Activated CD8-positive, alpha-beta memory T cell treated with anti-CD3 and anti-CD28 coated beads for 24 hours (primary cell): ENCODE measurements around the gene NR1H2.
"Not testable (repeated sequence)": the region's sequence is repeated elsewhere in the genome, so short reads cannot be mapped to it uniquely, and the experiment has no call there.

Source experiments
- DNase-seq: peaks from one replicate; pipeline ENCODE4 v3.0.0-alpha.2; 2020

The NR1H2 gene

DNA sequence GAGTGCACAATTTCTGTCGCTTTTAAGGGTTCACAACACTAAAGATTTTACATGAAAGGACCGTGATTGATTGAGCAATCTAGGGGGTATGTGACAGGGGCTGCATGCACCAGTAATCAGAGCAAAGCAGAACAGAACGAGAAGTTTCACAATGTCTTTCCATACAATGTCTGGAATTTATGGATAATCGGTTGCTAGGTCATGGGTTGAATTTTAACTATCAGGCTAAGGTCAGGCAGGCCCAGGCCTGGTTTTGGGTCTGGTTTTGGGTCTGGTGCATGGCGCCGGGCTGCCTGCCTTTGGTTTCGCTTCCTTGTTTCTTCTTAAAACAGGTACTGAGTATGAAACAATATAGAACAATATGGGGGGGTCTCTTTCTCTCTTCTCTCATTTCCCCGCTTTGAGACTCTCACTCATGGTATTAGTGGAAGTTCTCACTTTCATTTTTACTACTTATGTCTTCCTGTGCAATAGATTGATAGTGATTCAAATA is 29.1 kb upstream of the NR1H2 start:
- DNase-seq, result not testable (repeated sequence)

DNA sequence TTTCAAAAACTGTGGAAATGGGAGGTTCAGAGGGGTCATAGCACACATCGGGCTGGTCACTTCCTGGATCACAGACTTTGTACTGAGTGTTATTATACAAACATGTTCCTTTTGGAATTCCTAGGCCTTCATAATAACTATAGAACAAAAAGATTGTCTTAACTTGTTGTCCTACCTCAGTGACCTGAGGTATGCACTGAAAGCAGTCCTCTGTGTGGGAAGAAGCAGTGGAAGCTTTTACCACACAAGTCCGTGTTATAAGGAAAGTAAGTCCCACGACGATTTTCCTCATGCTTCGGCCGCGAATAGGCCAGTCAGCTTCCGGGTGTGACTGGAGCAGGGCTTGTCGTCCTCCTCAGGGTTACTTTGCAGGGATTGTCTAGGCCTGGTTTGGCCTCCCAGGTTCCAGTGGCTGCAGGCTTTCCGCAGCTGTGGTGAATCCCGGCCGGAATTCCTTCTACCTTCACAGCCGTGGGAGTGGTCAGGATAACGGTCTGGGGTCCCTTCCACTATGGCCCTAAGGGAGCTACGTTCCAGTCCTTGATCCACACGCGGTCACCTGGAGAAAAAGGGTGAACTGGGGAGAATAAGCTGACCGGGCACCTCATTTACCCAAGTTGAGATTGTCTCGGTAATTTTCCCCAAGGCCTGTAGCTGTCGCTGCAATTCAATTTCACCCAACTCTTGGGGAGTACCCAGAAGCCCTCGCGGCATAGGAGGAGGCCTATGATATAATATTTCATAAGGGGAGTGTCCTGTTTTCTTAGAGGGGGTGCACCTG is 26.8 kb upstream of the NR1H2 start:
- DNase-seq, result no peak

DNA sequence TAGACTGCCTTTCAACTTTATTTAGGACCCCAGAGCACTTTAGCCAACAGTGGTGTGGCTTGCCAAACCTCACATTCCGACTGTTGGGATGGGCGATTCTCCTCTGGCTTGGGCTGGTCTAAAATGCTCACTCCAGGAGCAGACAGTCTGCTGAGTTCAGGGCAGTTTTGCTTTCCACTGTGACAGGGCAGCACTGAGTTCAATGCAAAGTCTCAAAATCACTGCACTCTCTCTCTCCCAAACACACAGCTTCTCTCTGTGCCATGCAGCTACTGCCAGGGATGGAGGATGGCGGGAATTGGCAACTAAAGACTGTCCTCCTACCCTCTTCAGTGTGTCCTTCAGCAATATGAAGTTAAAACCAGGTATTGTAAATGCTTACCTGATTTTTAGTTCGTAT is 24.0 kb upstream of the NR1H2 start:
- DNase-seq, result no peak

DNA sequence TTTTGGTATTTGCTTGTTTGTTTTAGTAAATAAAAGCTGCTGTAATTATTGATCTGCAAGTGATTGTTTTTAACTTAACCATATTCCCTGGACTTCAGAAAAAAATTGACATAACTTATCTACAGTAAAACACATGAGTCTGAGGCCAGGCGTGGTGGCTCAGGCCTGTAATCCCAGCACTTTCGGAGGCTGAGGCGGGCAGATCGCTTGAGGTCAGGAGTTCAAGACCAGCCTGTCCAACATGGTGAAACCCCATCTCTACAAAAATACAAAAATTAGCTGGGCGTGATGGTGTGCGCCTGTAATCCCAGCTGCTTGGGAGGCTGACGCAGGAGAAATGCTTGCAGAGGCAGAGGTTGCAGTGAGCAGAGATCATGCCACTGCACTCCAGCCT is 22.8 kb upstream of the NR1H2 start:
- DNase-seq, result not testable (repeated sequence)

DNA sequence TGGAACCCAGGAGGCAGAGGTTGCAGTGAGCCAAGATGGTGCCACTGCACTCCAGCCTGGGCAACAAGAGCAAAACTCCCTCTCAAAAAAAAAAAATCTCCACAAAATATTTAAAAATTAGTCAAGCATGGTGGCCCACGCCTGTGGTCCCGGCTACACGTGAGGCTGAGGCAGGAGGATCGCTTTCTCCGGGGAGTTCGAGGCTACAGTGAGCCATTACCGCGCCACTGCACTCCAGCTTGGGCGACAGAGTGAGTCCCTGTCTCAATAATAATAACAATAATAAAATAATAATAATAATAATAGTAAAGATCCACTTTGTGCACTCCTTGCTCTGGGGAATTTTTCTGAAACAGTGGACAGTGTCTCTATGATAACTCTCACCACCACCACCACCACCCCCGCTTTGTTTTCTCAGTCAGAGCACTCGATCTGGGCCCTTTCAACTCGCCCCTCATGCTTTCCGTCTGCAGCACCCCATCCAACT is 19.5 kb upstream of the NR1H2 start:
- DNase-seq, result no peak

DNA sequence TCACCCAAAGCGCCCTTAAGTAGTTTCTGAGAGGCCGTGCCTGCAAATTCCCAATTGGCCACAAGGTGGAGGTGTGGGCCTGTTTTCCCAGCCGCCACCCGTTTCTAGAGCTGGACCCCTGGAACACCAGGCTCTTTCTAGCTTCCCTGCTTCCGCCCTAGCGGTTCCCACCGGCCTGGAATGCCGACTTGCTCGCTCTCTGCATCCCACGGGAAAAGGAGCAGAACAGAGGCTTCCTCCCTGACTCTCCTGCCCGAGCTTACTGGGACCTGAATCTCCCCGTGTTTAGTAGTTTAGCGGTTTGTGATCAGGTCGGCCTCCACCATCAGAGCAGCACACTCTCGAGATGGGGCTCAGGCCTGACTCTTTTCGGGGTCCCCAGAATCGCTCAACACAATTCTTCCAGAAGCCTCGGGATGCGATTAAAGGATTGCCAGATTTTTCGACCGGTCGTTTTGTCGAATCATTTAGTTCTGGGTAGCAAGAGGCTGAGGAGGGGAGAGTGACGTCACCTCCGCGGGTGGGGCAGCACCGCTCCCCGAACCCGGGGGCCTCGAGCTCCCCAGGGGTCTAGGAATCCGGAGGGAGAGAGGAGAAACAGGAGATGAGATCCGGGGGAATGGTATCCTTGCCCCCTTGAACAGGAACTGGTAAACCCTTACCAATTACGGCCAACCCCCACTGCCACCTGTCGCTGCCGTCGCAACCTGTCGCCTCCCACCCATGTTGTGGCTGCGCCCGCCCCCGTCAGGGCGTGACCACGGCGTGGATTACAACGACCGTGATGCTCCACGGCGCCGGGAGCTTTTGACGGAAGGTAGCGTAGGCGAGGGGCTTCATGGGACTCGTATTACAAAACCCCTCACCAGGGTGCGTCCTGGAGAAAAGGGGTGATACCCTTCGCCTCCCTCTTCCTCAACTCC is 18.8 kb upstream of the NR1H2 start:
- peak; percentile 95 for DNase-seq

DNA sequence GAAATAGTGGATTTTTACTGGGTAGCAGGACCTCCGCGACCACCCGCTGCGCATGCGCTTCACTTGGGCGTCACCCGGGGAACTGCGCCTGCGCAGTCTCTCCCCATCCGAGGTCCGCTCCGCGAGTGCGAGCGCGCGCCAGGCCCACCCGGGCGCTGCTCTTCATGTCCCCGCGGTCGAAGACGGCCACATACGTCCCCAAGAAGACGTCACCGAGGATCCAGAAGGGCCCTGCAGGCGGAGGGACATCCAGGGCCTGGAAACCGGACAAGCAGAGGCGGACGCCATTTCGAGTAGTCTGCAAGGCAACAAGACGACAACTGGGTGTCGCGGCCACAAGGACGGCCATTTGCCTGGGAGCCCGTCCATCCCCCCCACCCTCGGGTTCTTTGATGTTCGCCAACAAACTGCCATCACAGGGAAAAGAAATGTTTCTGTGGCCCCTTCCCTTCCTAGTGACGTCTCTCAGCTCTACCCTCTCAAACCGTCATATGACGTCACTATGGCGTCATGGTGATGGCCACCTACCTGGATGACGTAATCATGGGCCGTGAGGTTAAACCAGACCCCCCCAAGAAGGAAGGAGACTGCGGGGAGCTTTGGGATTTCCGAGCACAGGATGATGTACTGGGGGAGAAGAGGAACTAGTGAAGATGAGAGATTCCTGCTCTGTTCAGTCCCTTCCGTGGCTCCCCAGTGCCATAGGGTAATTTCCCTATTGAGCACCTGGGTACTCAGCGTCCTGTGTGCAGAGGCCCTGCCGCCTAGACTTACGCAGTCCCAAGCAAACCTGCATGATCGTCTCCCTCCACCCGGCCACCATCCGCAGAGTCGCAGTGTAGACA is 17.6 kb upstream of the NR1H2 start:
- DNase-seq, result peak; percentile 92

DNA sequence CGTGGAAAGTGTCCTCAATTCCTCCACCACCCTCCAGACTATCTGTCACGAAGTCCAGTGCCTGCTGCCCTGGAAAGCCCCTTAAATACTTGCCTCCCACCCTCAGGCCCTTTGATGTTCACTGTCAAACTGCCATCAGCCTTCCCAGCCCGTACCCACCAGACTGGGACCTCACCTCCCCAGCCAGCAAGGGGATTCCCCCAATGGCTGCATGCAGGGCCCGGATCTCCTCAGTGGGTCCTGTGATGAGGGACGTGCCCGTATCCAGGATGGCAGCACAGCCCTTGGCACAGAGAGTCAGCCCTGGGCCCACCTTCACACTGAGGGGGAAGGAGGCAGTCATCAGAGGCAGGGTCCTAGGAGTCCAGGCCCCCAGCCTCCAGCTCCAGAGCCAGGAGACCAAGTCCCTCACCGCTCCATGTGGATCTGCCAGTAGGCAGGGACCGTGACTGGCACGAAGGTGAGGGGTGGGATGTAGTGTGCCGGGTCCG is 16.9 kb upstream of the NR1H2 start:
- DNase-seq, result no peak

DNA sequence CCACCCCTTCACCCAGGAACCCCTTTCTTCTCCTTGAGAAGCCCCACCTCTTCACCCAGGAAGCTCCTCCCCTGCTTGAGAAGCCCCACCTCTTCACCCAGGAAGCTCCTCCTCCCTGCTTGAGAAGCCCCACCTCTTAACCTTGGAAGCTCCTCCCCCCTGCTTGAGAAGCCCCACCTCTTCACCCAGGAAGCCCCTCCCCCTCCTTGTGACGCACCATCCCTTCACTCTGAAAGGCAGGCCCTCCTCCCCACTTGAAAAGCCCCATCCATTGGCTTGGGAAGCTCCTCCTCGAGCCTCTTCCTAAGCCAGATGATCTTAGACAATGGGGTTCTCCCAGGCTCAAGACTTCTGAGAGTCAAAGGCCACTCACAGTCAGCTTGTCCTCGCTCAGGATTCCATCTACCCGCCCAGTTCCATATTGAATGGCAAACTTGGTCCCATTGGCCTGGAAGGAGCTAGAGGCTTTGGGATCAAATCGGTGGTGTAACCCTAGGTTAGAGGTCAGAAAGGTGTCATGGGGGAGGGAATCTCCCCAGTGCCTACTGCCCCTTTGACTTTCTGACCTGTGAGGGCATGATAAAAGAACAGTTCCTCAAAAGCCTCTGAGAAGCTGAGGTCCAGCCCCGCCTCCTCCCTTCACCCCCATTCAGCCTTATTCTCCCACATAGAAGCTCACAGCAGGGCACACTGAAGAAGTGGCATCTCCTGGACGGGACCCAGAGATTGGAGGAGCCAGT is 14.8 kb upstream of the NR1H2 start:
- no peak for DNase-seq

DNA sequence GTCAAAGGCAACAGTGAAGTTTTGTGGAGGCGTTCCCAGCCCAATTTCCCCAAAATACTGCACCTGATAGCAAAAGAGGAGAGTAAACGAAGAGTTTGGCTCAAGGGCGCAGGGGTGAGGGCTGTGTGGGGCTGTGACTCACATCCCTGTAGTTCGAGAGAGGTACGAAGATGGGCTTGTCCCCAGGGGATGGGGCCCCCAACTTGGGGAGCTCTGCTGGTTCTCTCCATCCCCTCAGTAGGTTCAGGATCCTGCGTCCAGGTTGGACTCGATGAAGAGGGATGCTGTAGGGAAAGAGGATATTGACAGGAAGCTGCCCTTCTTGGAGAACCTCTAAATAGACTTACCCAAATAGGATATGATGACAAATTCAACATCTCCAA is 14.2 kb upstream of the NR1H2 start:
- no peak for DNase-seq

DNA sequence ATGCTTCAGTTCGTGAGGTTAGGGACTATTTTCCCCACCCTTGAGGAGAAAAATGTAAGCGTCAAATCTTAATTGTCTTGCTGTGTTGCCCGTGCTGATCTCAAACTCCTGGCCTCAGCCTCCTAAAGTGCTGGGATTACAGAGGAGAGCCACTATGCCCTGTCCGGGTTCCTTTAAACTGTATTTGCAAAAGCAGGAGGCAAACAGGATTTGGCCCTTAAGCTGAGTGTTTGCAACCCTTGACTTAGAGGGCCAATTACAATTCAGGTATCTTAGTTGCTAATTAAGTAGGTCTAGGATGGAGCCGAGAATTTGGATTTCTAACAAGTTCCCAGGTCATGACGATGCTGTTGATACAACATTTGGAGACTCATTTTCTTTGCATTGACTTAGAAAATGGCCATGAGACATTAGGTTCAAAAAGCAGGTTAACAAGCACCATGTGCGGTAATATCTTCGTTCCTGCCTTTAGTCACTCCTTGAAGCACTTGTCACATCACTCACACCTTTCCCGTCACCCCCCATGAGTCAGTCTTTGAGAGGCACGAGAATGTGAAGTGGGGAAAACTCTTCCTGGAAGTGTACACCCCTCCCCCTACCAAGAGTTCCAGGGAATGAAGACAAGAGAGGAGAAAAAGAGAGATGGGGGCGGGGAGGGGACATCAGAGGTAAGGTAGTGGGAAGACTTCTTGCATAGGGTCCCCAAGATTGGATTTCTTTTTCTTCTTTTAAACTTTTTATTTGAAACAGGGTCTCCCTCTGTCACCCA is 13.4 kb upstream of the NR1H2 start:
- peak; percentile 75 for DNase-seq

DNA sequence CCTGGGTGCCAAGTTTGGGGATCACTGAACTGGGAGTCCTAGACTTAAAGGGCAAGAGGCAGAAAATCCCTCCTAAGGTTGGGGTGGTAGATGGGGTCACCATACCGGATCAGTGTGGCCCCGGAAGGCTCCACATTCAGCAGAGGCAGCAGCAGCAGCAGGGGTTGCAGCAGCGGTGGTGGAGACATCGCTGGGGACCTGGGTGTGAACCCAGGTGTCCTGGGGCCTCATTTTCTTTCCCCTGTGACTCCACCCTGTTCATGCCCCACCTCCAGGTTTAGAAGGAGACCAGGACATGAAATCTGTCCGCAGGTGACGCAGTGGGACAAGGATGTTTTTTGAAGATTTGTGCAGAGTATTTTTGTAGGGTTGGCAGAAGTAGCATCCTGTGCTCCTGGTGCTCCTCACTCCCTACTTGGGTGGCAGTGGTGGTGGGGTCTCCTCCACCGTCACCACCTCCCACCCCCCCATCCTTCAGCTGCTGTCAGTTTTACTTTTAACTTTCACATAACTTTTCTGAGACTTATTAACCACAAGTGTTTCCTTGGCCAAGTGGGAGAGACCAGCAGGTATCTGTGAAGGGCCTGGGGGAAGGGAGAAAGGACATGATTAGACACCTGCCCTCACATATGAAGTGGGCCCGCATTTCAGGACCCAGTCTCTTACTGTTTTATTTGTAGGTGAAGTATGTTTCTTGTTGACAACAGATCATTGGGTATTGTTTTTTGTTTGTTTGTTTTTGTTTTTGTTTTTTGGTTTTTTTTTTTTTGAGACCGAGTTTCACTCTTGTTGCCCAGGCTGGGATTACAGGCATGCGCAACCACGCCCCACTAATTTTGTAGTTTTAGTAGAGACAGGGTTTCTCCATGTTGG is 10.6 kb upstream of the NR1H2 start, which contains the start of gene NAPSA:
Gene NAPSA (minus strand): TSS at position 206 of the 873 bp plus-strand sequence. CDS start 18 bp downstream, at position 188.
- no peak for DNase-seq

DNA sequence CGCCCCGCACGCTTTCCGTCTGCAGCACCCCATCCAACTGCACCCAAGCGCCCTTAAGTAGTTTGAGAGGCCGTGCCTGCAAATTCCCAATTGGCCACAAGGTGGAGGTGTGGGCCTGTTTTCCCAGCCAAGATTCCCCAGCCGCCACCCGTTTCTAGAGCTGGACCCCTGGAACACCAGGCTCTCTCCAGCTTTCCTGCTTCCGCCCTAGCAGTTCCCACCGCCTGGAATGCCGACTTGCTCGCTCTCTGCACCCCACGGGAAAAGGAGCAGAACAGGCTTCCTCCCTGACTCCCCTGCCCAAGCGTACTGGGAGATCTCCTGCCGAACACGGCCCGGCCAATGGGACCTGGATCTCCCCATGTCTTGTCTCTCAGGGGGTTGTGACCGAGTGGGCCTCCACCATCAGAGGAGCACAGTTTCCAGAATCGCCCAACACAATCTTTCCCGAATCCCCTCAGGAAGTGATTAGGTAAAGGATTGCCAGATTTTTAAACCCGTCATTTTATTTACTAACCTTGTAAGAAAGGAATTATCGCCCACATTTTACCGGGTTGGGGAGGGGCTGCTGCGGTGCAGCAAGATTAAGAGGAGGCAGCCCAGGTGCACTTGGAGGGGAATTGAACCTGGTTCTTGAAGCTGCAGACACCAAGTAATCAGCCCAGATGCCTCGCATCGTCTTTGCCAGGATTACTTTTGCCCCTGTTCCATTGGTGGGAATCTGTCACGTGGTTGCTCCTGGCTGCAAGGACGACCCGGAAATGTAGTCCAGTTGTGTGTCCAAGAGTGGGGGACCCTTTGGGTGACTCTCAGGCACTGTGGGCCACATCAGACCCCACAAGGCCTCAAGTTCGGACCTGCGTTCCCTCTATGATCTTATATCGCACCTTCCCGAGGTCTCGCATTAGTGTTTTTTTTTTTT is 7.3 kb upstream of the NR1H2 start:
- DNase-seq, result peak; percentile 95

DNA sequence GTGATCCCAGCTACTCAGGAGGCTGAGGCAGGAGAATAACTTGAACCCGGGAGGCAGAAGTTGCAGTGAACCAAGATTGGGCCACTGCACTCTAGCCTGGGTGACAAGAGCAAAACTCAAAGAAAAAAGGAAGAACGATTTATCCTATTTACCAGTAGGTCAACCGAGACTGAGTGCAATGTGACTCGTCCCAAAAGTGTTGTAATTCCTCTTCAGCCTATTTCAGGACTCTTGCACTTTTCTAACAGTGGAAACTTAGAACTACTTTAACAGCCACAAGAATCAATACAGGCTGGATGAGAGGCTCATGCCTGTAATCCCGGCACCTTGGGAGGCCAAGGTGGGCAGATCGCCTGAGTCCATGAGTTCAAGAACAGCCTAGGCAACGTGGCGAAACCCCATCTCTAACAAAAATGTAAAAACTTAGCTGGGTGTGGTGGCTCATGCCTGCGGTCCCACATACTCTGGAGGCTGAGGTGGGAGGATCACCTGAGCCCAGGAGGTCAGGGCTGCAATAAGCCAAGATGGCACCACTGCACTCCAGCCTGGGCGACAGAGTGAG is 4.3 kb upstream of the NR1H2 start:
- no peak for DNase-seq

DNA sequence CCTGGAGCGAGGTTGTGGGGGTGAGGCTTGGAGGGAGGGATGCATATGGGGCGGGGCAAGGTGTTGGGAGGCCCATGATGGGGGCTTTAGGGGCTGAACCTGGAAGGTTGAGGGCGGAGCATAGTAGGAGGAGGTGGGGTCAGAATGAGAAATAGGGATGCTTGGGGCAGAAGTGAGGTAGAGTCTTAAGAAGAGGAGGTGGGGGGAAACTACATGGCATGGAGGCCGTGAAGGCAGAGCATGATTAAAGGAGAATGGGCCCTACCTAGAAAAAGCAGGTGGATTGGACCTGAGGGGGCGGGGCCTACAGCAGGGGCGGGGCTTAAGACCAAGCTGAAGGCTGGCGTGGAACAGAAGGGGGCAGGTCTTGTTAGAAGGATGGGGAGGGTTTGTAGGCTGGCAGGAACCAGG is 799 bp downstream of the NR1H2 start:
- DNase-seq, result no peak

DNA sequence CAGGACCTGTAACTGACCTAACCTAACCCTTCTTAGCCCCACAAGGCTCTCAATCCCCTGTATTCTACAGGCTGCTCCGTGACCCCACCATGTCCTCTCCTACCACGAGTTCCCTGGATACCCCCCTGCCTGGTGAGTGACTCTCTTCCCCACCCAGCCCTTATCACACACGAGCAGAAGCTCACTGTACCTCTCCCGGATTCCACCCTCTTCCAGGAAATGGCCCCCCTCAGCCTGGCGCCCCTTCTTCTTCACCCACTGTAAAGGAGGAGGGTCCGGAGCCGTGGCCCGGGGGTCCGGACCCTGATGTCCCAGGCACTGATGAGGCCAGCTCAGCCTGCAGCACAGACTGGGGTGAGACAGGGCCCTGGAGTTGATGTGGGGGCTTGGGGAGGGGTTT is 1.3 kb downstream of the NR1H2 start:
- no peak for DNase-seq

DNA sequence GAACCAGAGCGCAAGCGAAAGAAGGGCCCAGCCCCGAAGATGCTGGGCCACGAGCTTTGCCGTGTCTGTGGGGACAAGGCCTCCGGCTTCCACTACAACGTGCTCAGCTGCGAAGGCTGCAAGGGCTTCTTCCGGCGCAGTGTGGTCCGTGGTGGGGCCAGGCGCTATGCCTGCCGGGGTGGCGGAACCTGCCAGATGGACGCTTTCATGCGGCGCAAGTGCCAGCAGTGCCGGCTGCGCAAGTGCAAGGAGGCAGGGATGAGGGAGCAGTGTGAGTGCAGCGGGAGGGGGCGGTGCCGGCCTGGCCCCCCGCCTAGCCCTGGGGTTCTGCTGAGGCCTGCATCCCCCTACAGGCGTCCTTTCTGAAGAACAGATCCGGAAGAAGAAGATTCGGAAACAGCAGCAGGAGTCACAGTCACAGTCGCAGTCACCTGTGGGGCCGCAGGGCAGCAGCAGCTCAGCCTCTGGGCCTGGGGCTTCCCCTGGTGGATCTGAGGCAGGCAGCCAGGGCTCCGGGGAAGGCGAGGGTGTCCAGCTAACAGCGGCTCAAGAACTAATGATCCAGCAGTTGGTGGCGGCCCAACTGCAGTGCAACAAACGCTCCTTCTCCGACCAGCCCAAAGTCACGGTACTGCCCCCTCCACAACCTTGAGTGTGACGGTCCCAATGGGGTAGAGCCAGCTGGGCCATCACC is 2.1 kb downstream of the NR1H2 start:
- DNase-seq, result no peak

DNA sequence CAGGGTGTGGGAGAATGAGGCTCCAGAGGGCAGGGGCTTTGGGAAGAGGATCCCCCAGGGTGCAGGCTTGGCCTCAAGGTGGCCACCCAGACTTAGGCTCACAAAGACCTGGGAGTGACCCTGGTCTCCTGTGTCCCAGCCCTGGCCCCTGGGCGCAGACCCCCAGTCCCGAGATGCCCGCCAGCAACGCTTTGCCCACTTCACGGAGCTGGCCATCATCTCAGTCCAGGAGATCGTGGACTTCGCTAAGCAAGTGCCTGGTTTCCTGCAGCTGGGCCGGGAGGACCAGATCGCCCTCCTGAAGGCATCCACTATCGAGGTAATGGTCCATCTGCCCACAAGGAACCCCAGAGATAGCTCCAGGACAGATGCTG is 2.6 kb downstream of the NR1H2 start:
- no peak for DNase-seq
